ENCODE measurements around the gene CZIB. TPM values are rescaled to one million over a fixed set of nuclear protein-coding genes. Genes with fewer than 3 reads are reported as not detected.

Gene CZIB
- polyA plus RNA-seq, 1 donor from 2014 or later: 103 TPM

DNA sequence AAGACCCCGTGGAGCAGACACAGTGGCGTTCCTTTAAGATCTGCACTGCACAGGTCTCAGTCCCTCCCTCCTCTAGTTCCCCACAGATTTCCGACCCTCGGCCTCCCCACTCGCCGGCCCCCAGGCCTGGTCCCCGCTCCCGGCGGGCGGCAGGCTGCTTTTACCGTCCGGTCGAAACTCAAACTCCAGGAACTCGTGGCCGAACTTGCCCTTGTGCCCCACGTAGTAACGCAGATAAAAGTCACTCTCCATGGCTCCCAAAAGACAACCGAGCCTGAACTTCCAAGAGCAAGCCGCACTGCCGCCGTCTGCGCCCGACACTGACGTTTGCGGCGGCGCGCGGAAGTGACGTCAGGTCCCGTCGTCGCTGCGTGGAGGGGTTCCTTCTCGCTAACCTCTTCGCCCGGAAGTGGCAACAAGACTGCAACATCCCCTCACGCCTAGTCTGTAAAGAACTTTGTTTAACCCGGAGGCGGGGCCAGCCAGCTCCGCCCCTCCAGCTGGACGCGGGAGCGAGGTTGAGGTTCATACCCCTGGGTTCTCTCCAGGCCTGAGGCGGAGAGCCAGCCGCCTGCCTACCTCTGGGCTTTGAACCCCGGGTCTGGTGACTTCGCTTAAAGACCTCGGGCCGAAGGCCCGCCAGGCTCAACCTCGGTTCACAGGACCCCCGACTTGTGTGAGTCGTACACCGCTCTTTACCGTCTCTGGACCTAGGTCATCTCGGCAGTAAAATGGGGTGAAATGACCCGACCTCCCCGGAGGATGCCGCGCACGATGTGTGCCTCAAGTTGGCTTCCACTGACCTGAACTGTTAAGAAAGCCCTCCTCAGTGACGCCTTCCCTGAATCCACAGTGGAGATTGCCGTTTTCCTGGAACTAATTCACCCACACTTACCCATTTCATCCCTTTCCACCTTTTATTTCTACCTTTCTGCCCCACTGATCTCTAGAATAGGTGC is 18.0 kb upstream of the CZIB start, which contains the start of gene MAGOH:
TSS of gene MAGOH (minus strand) at position 322 of the 959 bp plus-strand sequence. CDS start at position 252, 70 bp downstream.
- Histone ChIP-seq H3K4me3 (ENCODE audit: low read length) (peak within 1 kb of the TSS; percentile 74), H3K9me2 (ENCODE audit: insufficient read depth, low read length) (no peaks in the 10 kb centered on the region), H3K27ac (ENCODE audit: low read length) (peak within 1 kb of the TSS; percentile 64), H2AFZ (ENCODE audit: low read depth, low read length) (peak within 1 kb of the TSS; percentile 97), H3K9ac (ENCODE audit: low read length) (peak within 1 kb of the TSS; percentile 74), H3K79me2 (replicated peaks; ENCODE audit: insufficient read depth, low read length) (peaks cover 19% of the 10 kb centered on the region), H3K36me3 (ENCODE audit: insufficient read depth, low read length) (no peaks in the 10 kb centered on the region), H4K20me1 (ENCODE audit: insufficient read depth) (no peaks in the 10 kb centered on the region), H3K27me3 (ENCODE audit: insufficient read depth, low read depth, low read length) (no peaks in the 10 kb centered on the region), H3F3A (ENCODE audit: insufficient read depth, low read length, poor library complexity, severe bottlenecking) (no peaks in the 10 kb centered on the region), H3K4me2 (ENCODE audit: low read length) (peak within 1 kb of the TSS; percentile 95), H3K9me3 (ENCODE audit: low read length) (no peaks in the 10 kb centered on the region)
- TF ChIP-seq EZH2 (IDR thresholded peaks at IDR 0.05; ENCODE audit: borderline replicate concordance, insufficient read depth, low read length, poor library complexity, severe bottlenecking) (no peak), POLR2AphosphoS5 (IDR thresholded peaks at IDR 0.05) (peak; percentile 96), RAD21 (conservative IDR thresholded peaks at IDR 0.05) (peak; percentile 28), TAF1 (IDR thresholded peaks at IDR 0.05; ENCODE audit: low read depth) (no peak), MXI1 (conservative IDR thresholded peaks at IDR 0.05; ENCODE audit: poor library complexity, severe bottlenecking) (peak; percentile 92), SMC3 (conservative IDR thresholded peaks at IDR 0.05; ENCODE audit: poor library complexity) (peak; percentile 18), EP300 (conservative IDR thresholded peaks at IDR 0.05; ENCODE audit: poor library complexity, severe bottlenecking) (peak; percentile 78)
- TF ChIP-seq, protein P1, sequence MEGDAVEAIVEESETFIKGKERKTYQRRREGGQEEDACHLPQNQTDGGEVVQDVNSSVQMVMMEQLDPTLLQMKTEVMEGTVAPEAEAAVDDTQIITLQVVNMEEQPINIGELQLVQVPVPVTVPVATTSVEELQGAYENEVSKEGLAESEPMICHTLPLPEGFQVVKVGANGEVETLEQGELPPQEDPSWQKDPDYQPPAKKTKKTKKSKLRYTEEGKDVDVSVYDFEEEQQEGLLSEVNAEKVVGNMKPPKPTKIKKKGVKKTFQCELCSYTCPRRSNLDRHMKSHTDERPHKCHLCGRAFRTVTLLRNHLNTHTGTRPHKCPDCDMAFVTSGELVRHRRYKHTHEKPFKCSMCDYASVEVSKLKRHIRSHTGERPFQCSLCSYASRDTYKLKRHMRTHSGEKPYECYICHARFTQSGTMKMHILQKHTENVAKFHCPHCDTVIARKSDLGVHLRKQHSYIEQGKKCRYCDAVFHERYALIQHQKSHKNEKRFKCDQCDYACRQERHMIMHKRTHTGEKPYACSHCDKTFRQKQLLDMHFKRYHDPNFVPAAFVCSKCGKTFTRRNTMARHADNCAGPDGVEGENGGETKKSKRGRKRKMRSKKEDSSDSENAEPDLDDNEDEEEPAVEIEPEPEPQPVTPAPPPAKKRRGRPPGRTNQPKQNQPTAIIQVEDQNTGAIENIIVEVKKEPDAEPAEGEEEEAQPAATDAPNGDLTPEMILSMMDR (IDR thresholded peaks at IDR 0.05; ENCODE audit: poor library complexity, severe bottlenecking): no peak
- TF ChIP-seq, protein P2, sequence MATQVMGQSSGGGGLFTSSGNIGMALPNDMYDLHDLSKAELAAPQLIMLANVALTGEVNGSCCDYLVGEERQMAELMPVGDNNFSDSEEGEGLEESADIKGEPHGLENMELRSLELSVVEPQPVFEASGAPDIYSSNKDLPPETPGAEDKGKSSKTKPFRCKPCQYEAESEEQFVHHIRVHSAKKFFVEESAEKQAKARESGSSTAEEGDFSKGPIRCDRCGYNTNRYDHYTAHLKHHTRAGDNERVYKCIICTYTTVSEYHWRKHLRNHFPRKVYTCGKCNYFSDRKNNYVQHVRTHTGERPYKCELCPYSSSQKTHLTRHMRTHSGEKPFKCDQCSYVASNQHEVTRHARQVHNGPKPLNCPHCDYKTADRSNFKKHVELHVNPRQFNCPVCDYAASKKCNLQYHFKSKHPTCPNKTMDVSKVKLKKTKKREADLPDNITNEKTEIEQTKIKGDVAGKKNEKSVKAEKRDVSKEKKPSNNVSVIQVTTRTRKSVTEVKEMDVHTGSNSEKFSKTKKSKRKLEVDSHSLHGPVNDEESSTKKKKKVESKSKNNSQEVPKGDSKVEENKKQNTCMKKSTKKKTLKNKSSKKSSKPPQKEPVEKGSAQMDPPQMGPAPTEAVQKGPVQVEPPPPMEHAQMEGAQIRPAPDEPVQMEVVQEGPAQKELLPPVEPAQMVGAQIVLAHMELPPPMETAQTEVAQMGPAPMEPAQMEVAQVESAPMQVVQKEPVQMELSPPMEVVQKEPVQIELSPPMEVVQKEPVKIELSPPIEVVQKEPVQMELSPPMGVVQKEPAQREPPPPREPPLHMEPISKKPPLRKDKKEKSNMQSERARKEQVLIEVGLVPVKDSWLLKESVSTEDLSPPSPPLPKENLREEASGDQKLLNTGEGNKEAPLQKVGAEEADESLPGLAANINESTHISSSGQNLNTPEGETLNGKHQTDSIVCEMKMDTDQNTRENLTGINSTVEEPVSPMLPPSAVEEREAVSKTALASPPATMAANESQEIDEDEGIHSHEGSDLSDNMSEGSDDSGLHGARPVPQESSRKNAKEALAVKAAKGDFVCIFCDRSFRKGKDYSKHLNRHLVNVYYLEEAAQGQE (IDR thresholded peaks at IDR 0.05; ENCODE audit: borderline replicate concordance): peak; percentile 54

DNA sequence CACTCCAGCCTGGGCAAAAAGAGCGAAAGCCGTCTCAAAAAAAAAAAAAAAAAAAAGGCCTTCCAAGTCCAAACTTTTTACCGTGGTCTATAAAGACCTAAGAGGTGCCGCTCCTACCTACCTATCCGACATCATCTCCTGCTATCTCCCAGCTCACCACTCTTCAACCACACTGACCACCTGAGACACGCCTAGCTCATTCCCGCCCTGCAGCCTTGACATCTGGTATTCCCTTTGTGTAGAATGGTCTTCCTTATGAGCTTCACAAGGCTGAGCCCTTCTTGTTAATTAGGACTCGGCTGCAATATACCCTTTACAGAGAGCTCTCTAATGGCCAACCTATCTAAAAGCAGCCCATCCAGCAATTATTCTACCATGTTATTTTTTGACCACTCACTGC is 17.2 kb upstream of the CZIB start:
- Histone ChIP-seq H3K27ac (ENCODE audit: low read length) (peak overlapping the region; percentile 64), H3K36me3 (ENCODE audit: insufficient read depth, low read length) (no peaks in the 10 kb centered on the region), H4K20me1 (ENCODE audit: insufficient read depth) (no peaks in the 10 kb centered on the region), H3K4me3 (ENCODE audit: low read length) (peak overlapping the region; percentile 74), H3K4me2 (ENCODE audit: low read length) (peak overlapping the region; percentile 95), H3K79me2 (replicated peaks; ENCODE audit: insufficient read depth, low read length) (peaks cover 19% of the 10 kb centered on the region), H2AFZ (ENCODE audit: low read depth, low read length) (peak overlapping the region; percentile 57), H3K9me2 (ENCODE audit: insufficient read depth, low read length) (no peaks in the 10 kb centered on the region), H3K9ac (ENCODE audit: low read length) (peak overlapping the region; percentile 74), H3F3A (ENCODE audit: insufficient read depth, low read length, poor library complexity, severe bottlenecking) (no peaks in the 10 kb centered on the region), H3K9me3 (ENCODE audit: low read length) (no peaks in the 10 kb centered on the region), H3K27me3 (ENCODE audit: insufficient read depth, low read depth, low read length) (no peaks in the 10 kb centered on the region)
- TF ChIP-seq, protein P1 (IDR thresholded peaks at IDR 0.05; ENCODE audit: poor library complexity, severe bottlenecking): no peak
- TF ChIP-seq POLR2AphosphoS5 (IDR thresholded peaks at IDR 0.05): no peak
- TF ChIP-seq EP300 (conservative IDR thresholded peaks at IDR 0.05; ENCODE audit: poor library complexity, severe bottlenecking): no peak
- TF ChIP-seq, protein P2 (IDR thresholded peaks at IDR 0.05; ENCODE audit: borderline replicate concordance): no peak
- TF ChIP-seq TAF1 (IDR thresholded peaks at IDR 0.05; ENCODE audit: low read depth): no peak
- TF ChIP-seq EZH2 (IDR thresholded peaks at IDR 0.05; ENCODE audit: borderline replicate concordance, insufficient read depth, low read length, poor library complexity, severe bottlenecking): no peak
- no peak for TF ChIP-seq RAD21 (conservative IDR thresholded peaks at IDR 0.05)
- no peak for TF ChIP-seq MXI1 (conservative IDR thresholded peaks at IDR 0.05; ENCODE audit: poor library complexity, severe bottlenecking)
- no peak for TF ChIP-seq SMC3 (conservative IDR thresholded peaks at IDR 0.05; ENCODE audit: poor library complexity)
